ENCODE data around the gene C6orf118. TPM values are rescaled to one million over a fixed set of nuclear protein-coding genes. Genes with fewer than 3 reads are reported as not detected.

The C6orf118 gene
- total and polyA plus RNA-seq, 2 of the 13 experiments (the other 11 are each of a cell fraction or from before 2014, with no cell fraction given) = not detected

DNA sequence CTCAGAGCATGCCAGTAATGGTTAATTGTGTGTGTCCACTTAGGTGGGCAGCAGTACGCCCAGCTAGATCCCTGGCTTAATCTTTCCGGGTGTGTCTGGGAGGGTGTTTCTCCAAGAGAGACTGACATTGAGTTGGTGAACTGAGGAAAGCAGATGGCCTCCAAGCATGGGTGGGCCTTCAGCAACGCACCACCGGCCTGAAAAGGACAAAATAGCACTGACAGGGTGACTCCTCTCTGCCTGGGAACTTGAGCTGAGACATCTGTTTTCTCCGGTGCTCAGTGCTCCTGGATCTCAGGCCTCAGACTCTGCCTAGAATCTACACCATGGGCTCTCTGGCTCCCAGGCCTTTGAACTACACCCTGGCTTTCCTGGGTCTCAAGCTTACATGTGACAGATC lies 43.2 kb downstream of the C6orf118 start:
- Histone ChIP-seq H4K20me1 (ENCODE audit: insufficient read depth, low read length) (no peaks in the 10 kb centered on the region), H3K9ac (ENCODE audit: insufficient read depth, low read depth, low read length) (no peak overlapping the region), H3K27ac (ENCODE audit: extremely low read length, insufficient read depth, low read length) (no peak overlapping the region), H3K4me1 (ENCODE audit: insufficient read depth, low read length) (no peaks in the 10 kb centered on the region), H3K4me3 (replicated peaks in 1 of 3; ENCODE audit: insufficient read depth in 1 of 3, low read depth in 2 of 3, low read length in 3 of 3) (no peak overlapping the region), H3K27me3 (ENCODE audit: control insufficient read depth in 1 of 2, insufficient read depth in 2 of 2, low read length in 2 of 2) (no peaks in the 10 kb centered on the region), H2AFZ (ENCODE audit: low read length) (no peak overlapping the region), H3K79me2 (ENCODE audit: insufficient read depth, low read length) (no peaks in the 10 kb centered on the region), H3K9me3 (ENCODE audit: low read length) (peaks cover 85% of the 10 kb centered on the region), H3K36me3 (replicated peaks in 1 of 2; ENCODE audit: control insufficient read depth in 1 of 2, insufficient read depth in 2 of 2, low read length in 2 of 2) (no peaks in the 10 kb centered on the region), H3K4me2 (ENCODE audit: low read depth, low read length) (no peak overlapping the region)
- in situ Hi-C loops (cut with HindIII; ENCODE audit: extremely low pct_ligation_motif_present, low pct_unique_long_range_greater_than_20kb) (no loop called here), intact Hi-C loops (cut with micrococcal nuclease; ENCODE audit: unreplicated experiment) (no loop called here)
- no peak for FAIRE-seq
- BruUV-seq (replicated peaks) = no TSS peak
- WGBS (ENCODE audit: low lambda C conversion rate) = 23% methylated on average over 2 of the region's 5 CpGs
- POLR2A ChIA-PET = no interaction called here
- ATAC-seq = no peak
- CTCF ChIA-PET (ENCODE audit: low intra/inter-chr PET ratio, low total read pairs) = no interaction called here
- TF ChIP-seq, protein P1, sequence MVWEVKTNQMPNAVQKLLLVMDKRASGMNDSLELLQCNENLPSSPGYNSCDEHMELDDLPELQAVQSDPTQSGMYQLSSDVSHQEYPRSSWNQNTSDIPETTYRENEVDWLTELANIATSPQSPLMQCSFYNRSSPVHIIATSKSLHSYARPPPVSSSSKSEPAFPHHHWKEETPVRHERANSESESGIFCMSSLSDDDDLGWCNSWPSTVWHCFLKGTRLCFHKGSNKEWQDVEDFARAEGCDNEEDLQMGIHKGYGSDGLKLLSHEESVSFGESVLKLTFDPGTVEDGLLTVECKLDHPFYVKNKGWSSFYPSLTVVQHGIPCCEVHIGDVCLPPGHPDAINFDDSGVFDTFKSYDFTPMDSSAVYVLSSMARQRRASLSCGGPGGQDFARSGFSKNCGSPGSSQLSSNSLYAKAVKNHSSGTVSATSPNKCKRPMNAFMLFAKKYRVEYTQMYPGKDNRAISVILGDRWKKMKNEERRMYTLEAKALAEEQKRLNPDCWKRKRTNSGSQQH (CRISPR knock-in tag; IDR thresholded peaks at IDR 0.05; ENCODE audit: low read depth) = no peak
- no peak for TF ChIP-seq BHLHE40 (IDR thresholded peaks at IDR 0.05; ENCODE audit: low read length)
- TF ChIP-seq ZMYM3 (CRISPR knock-in tag; IDR thresholded peaks at IDR 0.05) = no peak
- TF ChIP-seq SP4 (CRISPR knock-in tag; IDR thresholded peaks at IDR 0.05) = no peak
- no peak for TF ChIP-seq ERF (CRISPR knock-in tag; IDR thresholded peaks at IDR 0.05)
- no peak for TF ChIP-seq DMAP1 (CRISPR knock-in tag; IDR thresholded peaks at IDR 0.05)
- no peak for TF ChIP-seq NONO (IDR thresholded peaks at IDR 0.05)
- no peak for TF ChIP-seq NONO (CRISPR knock-in tag; conservative IDR thresholded peaks at IDR 0.05)
- TF ChIP-seq, protein P2, sequence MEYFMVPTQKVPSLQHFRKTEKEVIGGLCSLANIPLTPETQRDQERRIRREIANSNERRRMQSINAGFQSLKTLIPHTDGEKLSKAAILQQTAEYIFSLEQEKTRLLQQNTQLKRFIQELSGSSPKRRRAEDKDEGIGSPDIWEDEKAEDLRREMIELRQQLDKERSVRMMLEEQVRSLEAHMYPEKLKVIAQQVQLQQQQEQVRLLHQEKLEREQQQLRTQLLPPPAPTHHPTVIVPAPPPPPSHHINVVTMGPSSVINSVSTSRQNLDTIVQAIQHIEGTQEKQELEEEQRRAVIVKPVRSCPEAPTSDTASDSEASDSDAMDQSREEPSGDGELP (IDR thresholded peaks at IDR 0.05; ENCODE audit: borderline replicate concordance, low read depth) = no peak
- no peak for TF ChIP-seq SIX4 (CRISPR knock-in tag; IDR thresholded peaks at IDR 0.05)
- TF ChIP-seq, protein P3, sequence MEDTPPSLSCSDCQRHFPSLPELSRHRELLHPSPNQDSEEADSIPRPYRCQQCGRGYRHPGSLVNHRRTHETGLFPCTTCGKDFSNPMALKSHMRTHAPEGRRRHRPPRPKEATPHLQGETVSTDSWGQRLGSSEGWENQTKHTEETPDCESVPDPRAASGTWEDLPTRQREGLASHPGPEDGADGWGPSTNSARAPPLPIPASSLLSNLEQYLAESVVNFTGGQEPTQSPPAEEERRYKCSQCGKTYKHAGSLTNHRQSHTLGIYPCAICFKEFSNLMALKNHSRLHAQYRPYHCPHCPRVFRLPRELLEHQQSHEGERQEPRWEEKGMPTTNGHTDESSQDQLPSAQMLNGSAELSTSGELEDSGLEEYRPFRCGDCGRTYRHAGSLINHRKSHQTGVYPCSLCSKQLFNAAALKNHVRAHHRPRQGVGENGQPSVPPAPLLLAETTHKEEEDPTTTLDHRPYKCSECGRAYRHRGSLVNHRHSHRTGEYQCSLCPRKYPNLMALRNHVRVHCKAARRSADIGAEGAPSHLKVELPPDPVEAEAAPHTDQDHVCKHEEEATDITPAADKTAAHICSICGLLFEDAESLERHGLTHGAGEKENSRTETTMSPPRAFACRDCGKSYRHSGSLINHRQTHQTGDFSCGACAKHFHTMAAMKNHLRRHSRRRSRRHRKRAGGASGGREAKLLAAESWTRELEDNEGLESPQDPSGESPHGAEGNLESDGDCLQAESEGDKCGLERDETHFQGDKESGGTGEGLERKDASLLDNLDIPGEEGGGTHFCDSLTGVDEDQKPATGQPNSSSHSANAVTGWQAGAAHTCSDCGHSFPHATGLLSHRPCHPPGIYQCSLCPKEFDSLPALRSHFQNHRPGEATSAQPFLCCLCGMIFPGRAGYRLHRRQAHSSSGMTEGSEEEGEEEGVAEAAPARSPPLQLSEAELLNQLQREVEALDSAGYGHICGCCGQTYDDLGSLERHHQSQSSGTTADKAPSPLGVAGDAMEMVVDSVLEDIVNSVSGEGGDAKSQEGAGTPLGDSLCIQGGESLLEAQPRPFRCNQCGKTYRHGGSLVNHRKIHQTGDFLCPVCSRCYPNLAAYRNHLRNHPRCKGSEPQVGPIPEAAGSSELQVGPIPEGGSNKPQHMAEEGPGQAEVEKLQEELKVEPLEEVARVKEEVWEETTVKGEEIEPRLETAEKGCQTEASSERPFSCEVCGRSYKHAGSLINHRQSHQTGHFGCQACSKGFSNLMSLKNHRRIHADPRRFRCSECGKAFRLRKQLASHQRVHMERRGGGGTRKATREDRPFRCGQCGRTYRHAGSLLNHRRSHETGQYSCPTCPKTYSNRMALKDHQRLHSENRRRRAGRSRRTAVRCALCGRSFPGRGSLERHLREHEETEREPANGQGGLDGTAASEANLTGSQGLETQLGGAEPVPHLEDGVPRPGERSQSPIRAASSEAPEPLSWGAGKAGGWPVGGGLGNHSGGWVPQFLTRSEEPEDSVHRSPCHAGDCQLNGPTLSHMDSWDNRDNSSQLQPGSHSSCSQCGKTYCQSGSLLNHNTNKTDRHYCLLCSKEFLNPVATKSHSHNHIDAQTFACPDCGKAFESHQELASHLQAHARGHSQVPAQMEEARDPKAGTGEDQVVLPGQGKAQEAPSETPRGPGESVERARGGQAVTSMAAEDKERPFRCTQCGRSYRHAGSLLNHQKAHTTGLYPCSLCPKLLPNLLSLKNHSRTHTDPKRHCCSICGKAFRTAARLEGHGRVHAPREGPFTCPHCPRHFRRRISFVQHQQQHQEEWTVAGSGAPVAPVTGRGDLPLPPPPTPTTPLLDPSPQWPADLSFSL (CRISPR knock-in tag; IDR thresholded peaks at IDR 0.05) = no peak
- TF ChIP-seq, protein P4, sequence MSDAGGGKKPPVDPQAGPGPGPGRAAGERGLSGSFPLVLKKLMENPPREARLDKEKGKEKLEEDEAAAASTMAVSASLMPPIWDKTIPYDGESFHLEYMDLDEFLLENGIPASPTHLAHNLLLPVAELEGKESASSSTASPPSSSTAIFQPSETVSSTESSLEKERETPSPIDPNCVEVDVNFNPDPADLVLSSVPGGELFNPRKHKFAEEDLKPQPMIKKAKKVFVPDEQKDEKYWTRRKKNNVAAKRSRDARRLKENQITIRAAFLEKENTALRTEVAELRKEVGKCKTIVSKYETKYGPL (CRISPR knock-in tag; IDR thresholded peaks at IDR 0.05) = no peak
- TF ChIP-seq SP2 (CRISPR knock-in tag; IDR thresholded peaks at IDR 0.05) = no peak
- TF ChIP-seq, protein P5, sequence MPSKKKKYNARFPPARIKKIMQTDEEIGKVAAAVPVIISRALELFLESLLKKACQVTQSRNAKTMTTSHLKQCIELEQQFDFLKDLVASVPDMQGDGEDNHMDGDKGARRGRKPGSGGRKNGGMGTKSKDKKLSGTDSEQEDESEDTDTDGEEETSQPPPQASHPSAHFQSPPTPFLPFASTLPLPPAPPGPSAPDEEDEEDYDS (CRISPR knock-in tag; IDR thresholded peaks at IDR 0.05) = no peak
- TF ChIP-seq NR2F1 (CRISPR knock-in tag; IDR thresholded peaks at IDR 0.05) = no peak
- no peak for DNase-seq (ENCODE audit: low spot score)
